Measurements from ENCODE around the gene HMCN1. TPM values are rescaled to one million over a fixed set of nuclear protein-coding genes. Genes with fewer than 3 reads are reported as not detected.

The HMCN1 gene
- total RNA-seq, 4 donors from 2014 or later: 11.6 to 95.9 (median 78.6) TPM

DNA sequence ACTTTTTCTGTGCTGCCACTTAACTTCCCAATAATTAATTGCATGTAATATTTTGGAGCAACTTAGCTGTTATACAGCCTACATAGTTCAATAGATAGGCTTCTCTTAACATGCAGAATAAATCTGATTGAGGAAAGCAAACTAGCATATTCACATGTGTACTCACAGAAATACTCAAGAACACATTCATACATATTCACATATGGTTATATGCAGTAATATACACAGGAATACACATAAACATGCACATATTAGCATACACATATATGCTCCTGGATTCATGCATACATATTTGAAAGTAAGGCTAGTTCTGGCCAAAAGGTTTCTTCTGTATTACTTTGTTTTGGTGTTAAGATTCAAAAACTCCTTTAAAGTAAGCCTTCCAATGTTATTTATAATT lies 73.1 kb downstream of the HMCN1 start:
- Histone ChIP-seq H3K9me3 (no peaks in the 10 kb centered on the region), H3K4me3 (no peak overlapping the region), H3K36me3 (no peaks in the 10 kb centered on the region), H3K27ac (no peak overlapping the region), H3K27me3 (no peaks in the 10 kb centered on the region), H3K4me1 (peaks cover 0 to 37% (median 0%) of the 10 kb centered on the region in 3 donors)
- TF ChIP-seq, protein P1, sequence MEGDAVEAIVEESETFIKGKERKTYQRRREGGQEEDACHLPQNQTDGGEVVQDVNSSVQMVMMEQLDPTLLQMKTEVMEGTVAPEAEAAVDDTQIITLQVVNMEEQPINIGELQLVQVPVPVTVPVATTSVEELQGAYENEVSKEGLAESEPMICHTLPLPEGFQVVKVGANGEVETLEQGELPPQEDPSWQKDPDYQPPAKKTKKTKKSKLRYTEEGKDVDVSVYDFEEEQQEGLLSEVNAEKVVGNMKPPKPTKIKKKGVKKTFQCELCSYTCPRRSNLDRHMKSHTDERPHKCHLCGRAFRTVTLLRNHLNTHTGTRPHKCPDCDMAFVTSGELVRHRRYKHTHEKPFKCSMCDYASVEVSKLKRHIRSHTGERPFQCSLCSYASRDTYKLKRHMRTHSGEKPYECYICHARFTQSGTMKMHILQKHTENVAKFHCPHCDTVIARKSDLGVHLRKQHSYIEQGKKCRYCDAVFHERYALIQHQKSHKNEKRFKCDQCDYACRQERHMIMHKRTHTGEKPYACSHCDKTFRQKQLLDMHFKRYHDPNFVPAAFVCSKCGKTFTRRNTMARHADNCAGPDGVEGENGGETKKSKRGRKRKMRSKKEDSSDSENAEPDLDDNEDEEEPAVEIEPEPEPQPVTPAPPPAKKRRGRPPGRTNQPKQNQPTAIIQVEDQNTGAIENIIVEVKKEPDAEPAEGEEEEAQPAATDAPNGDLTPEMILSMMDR (IDR thresholded peaks at IDR 0.05): no peak
- TF ChIP-seq POLR2A (IDR thresholded peaks at IDR 0.05) (no peak), POLR2AphosphoS5 (IDR thresholded peaks at IDR 0.05) (no peak), EP300 (IDR thresholded peaks at IDR 0.05) (no peak)
- no peak for ATAC-seq

GRCh38 chr1:185808631-185809030 lies 74.4 kb downstream of the HMCN1 start:
- WGBS, 2 donors (ENCODE audit: low coverage in 1 of 2): 0 to 32% methylated on average over 1 of the region's 1 CpG
- no peak for ATAC-seq
- H3K9me3 ChIP-seq: no peaks in the 10 kb centered on the region
- H3K36me3 ChIP-seq: no peaks in the 10 kb centered on the region
- H3K4me1 ChIP-seq: peaks cover 0 to 35% (median 0%) of the 10 kb centered on the region in 3 donors
- H3K27me3 ChIP-seq: no peaks in the 10 kb centered on the region
- TF ChIP-seq POLR2AphosphoS5 (IDR thresholded peaks at IDR 0.05) (no peak), POLR2A (IDR thresholded peaks at IDR 0.05) (no peak), EP300 (IDR thresholded peaks at IDR 0.05) (no peak)
- TF ChIP-seq, protein P1 (IDR thresholded peaks at IDR 0.05): no peak
- no peak overlapping the region for H3K4me3 ChIP-seq
- H3K27ac ChIP-seq: no peak overlapping the region

DNA sequence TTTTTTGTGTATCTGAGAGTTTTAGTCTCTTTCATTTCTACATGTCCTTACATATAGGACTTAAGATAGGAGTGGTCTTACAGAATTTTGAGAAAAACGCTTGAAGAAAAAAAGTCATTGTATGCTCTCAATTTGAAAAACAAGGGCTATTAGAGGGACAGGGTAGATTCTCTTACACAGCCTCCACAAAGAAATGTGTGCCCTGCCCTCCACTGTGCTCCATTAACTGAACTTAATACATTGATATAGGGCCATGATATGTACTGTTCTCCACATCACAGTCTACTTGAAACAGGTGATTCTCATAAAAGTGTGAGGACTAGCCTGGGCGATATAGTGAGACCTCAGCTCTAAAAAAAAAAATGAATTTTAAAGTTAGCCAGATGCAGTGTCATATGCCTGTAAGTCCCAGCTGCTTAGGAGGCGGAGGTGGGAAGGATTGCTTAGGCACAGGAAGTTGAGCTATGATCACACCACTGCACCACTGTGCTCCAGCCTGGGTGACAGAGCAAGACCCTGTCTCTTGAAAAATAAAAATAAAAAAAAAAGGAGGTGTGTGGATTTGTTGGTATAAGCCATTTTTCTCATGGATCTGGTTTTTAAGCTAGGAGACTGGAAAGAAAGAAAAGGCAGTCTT lies 77.0 kb downstream of the HMCN1 start:
- no peak for ATAC-seq
- H3K36me3 ChIP-seq: no peaks in the 10 kb centered on the region
- WGBS, 2 donors (ENCODE audit: low coverage in 1 of 2): 81 to 89% methylated on average over 3 of the region's 3 CpGs
- no peaks in the 10 kb centered on the region for H3K27me3 ChIP-seq
- TF ChIP-seq EP300 (IDR thresholded peaks at IDR 0.05): no peak
- TF ChIP-seq POLR2AphosphoS5 (IDR thresholded peaks at IDR 0.05): no peak
- TF ChIP-seq, protein P1 (IDR thresholded peaks at IDR 0.05): no peak
- no peak for TF ChIP-seq POLR2A (IDR thresholded peaks at IDR 0.05)
- no peak overlapping the region for H3K4me3 ChIP-seq
- no peak overlapping the region for H3K27ac ChIP-seq
- H3K4me1 ChIP-seq: peaks cover 0 to 25% (median 0%) of the 10 kb centered on the region in 3 donors
- no peaks in the 10 kb centered on the region for H3K9me3 ChIP-seq

GRCh38 chr1:185812934-185813333 lies 78.7 kb downstream of the HMCN1 start:
- no peak overlapping the region for H3K4me3 ChIP-seq
- no peaks in the 10 kb centered on the region for H3K27me3 ChIP-seq
- no peaks in the 10 kb centered on the region for H3K36me3 ChIP-seq
- H3K4me1 ChIP-seq: peaks cover 0 to 17% (median 0%) of the 10 kb centered on the region in 3 donors
- ATAC-seq: no peak
- no peaks in the 10 kb centered on the region for H3K9me3 ChIP-seq
- H3K27ac ChIP-seq: no peak overlapping the region
- no peak for TF ChIP-seq EP300 (IDR thresholded peaks at IDR 0.05)
- no peak for TF ChIP-seq POLR2A (IDR thresholded peaks at IDR 0.05)
- TF ChIP-seq, protein P1 (IDR thresholded peaks at IDR 0.05): no peak
- TF ChIP-seq POLR2AphosphoS5 (IDR thresholded peaks at IDR 0.05): no peak

DNA sequence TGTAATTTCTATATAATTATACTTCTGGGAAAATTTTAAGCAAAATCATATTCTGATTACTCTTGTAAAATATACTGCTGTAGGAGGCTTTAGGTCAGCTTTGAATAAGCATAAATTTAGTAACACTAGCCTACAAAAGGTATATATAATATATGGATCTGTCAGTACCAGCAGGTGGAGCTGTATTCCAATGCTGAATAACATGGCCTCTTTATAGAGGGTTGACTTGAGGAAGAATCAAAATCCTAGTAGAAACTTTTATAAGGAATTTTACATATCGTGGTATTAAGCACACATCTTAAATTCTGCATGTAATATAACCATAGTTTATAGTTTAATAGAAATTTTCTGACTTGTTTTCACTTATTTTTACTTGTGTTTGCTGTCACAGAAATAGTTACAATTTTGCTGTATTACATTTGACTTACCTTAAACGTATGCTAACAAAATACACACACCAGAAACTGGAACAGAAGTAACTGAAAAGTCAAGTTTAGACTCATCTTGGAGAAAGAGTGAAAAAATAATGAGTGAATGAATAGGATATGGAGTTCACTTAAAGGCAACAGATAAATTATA lies 79.3 kb downstream of the HMCN1 start:
- 75 to 78% methylated on average over 2 of the region's 2 CpGs for WGBS, 2 donors (ENCODE audit: low coverage in 1 of 2)
- no peaks in the 10 kb centered on the region for H3K36me3 ChIP-seq
- TF ChIP-seq, protein P1 (IDR thresholded peaks at IDR 0.05): peak; percentile 22 to 65 (median 47)
- no peak for TF ChIP-seq POLR2A (IDR thresholded peaks at IDR 0.05)

More for the DNA sequence above, 79.3 kb downstream of the HMCN1 start:
- Histone ChIP-seq H3K4me3 (no peak overlapping the region), H3K27ac (no peak overlapping the region), H3K9me3 (no peaks in the 10 kb centered on the region), H3K4me1 (peaks cover 0 to 17% (median 0%) of the 10 kb centered on the region in 3 donors), H3K27me3 (no peaks in the 10 kb centered on the region)
- no peak for ATAC-seq
